Measurements from ENCODE around the gene GTF3A. TPM values are rescaled to one million over a fixed set of nuclear protein-coding genes. Genes with fewer than 3 reads are reported as not detected.

GTF3A gene
- total and polyA plus RNA-seq, 9 of the 15 experiments (the other 6 are each of a cell fraction or from before 2014, with no cell fraction given) = 47.5 to 303 (median 174) TPM

- TF ChIP-seq PREB (CRISPR knock-in tag; IDR thresholded peaks at IDR 0.05) = no peak
- no peak for TF ChIP-seq ZNF778 (CRISPR knock-in tag; IDR thresholded peaks at IDR 0.05)
- TF ChIP-seq ELF4 (CRISPR knock-in tag; IDR thresholded peaks at IDR 0.05) = 0 out of 2 replicates have a peak, but pooled peaks have one; percentile 8
- no peak for TF ChIP-seq HDAC8 (tag; IDR thresholded peaks at IDR 0.05)
- TF ChIP-seq ZNF277 (CRISPR knock-in tag; IDR thresholded peaks at IDR 0.05; ENCODE audit: borderline replicate concordance) = no peak
- no peak for TF ChIP-seq EWSR1 (IDR thresholded peaks at IDR 0.05; ENCODE audit: borderline replicate concordance, low read depth, partially characterized antibody)
- no peak for TF ChIP-seq ZNF655 (CRISPR knock-in tag; IDR thresholded peaks at IDR 0.05)
- peak; percentile 48; the same call in 1 of the 2 replicates for TF ChIP-seq BCOR (IDR thresholded peaks at IDR 0.05)
- peak; percentile 74 for TF ChIP-seq ZNF592 (IDR thresholded peaks at IDR 0.05)
- TF ChIP-seq ARNT (IDR thresholded peaks at IDR 0.05) = 0 out of 4 replicates have a peak, but pooled peaks of 1 of the 2 experiments have one; percentile 47
- no peak for TF ChIP-seq ZNF263 (CRISPR knock-in tag; IDR thresholded peaks at IDR 0.05; ENCODE audit: borderline replicate concordance)
- no peak for TF ChIP-seq E4F1 (CRISPR knock-in tag; IDR thresholded peaks at IDR 0.05; ENCODE audit: borderline replicate concordance)
- TF ChIP-seq YY1 (IDR thresholded peaks at IDR 0.05; ENCODE audit: borderline replicate concordance in 1 of 3, control insufficient read depth in 1 of 3, extremely low read depth in 1 of 3, insufficient read depth in 3 of 3, insufficient read length in 1 of 3, insufficient replicate concordance in 2 of 3, low read depth in 1 of 3, low read length in 2 of 3) = peak in 1 of 3 experiments; percentile 58
- TF ChIP-seq ZC3H11A (IDR thresholded peaks at IDR 0.05; ENCODE audit: low read depth, low read length) = no peak
- TF ChIP-seq ZNF561 (CRISPR knock-in tag; conservative IDR thresholded peaks at IDR 0.05) = no peak
Measured at GRCh38 chr13:27425918-27426630, 1.7 kb downstream of the GTF3A start (continued).

Data from K562 (cell line).